PC-3 (cell line): ENCODE results near the gene PLSCR4. TPM values are rescaled to one million over a fixed set of nuclear protein-coding genes. Genes with fewer than 3 reads are reported as not detected.
A peak's percentile ranks its signal among the peaks of the same experiment; 100 is the strongest.

Experiments
- ATAC-seq: fragments of 200-7000 bp; cut with Tn5 transposase; 2 replicates; pipeline ENCODE4 v1.9.1; 2020; ENCODE audit warnings: mild to moderate bottlenecking, moderate library complexity
- BruUV-seq: library from RNA; stranded (reverse); fragments of 400-500 nt; replicated peaks from 2 replicates; lab custom pipeline; 2021; lab: Mats Ljungman, UMichigan
- CTCF ChIA-PET: fragments of 300-600 bp; sonication (Branson Sonifier 250); formaldehyde crosslinking; loops from one replicate; lab custom pipeline; 2022; ENCODE audit warnings: antibody characterized with exemption; lab: Charles Lee
- POLR2A ChIA-PET: fragments of 300-600 bp; sonication (Branson Sonifier 250); formaldehyde crosslinking; loops from one replicate; lab custom pipeline; 2022; ENCODE audit warnings: antibody characterized with exemption; ENCODE audit not compliant: unreplicated experiment; lab: Charles Lee
- DNase-seq: peaks from one replicate; pipeline ENCODE4 v3.0.0-alpha.2; 2015
- H2AFZ ChIP-seq: fragments of 300-600 bp; sonication (generic); 2 replicates; pipeline ENCODE4 v1.6.0; 2016; ENCODE audit warnings: antibody characterized with exemption, low read length
- H3F3A ChIP-seq: fragments of 300-600 bp; sonication (generic); one replicate; pipeline ENCODE4 v1.6.0; 2017; ENCODE audit warnings: antibody characterized with exemption, low read length, control low read depth, mild to moderate bottlenecking; ENCODE audit not compliant: unreplicated experiment
- H3K27ac ChIP-seq: fragments of 300-600 bp; sonication (generic); 2 replicates; pipeline ENCODE4 v1.5.1; 2016; ENCODE audit warnings: mild to moderate bottlenecking, low read length
- H3K27me3 ChIP-seq: fragments of 300-600 bp; sonication (generic); 2 replicates; pipeline ENCODE4 v1.6.1; 2016; ENCODE audit warnings: low read length, mixed read lengths
- H3K36me3 ChIP-seq: fragments of 300-600 bp; sonication (generic); 2 replicates; pipeline ENCODE4 v1.6.1; 2016; ENCODE audit warnings: low read depth, mixed run types, low read length, mixed read lengths
- H3K4me1 ChIP-seq: fragments of 300-600 bp; sonication (generic); 2 replicates; pipeline ENCODE4 v1.5.1; 2016; ENCODE audit warnings: low read length; ENCODE audit not compliant: insufficient read depth
- H3K4me2 ChIP-seq: fragments of 300-600 bp; sonication (generic); 2 replicates; pipeline ENCODE4 v1.6.0; 2016; ENCODE audit warnings: low read length
- H3K4me3 ChIP-seq: fragments of 300-600 bp; sonication (generic); 2 replicates; pipeline ENCODE4 v1.5.1; 2016; ENCODE audit warnings: mild to moderate bottlenecking, low read length, mixed read lengths
- H3K79me2 ChIP-seq: fragments of 300-600 bp; sonication (generic); 2 replicates; pipeline ENCODE4 v1.6.1; 2017; ENCODE audit warnings: low read length, mixed read lengths
- H3K9ac ChIP-seq: fragments of 300-600 bp; sonication (generic); 2 replicates; pipeline ENCODE4 v1.6.0; 2016; ENCODE audit warnings: mild to moderate bottlenecking, low read length
- H3K9me2 ChIP-seq: fragments of 300-600 bp; sonication (generic); replicated peaks from 2 replicates; pipeline ENCODE4 v1.6.1; 2016; ENCODE audit warnings: mixed run types, low read length, mixed read lengths
- H3K9me3 ChIP-seq: fragments of 300-600 bp; sonication (generic); 2 replicates; pipeline ENCODE4 v1.6.1; 2016; ENCODE audit warnings: low read length, mixed read lengths
- H4K20me1 ChIP-seq: fragments of 300-600 bp; sonication (generic); 2 replicates; pipeline ENCODE4 v1.6.1; 2016; ENCODE audit warnings: low read length, mixed read lengths
- EZH2 ChIP-seq: fragments of 300-600 bp; sonication (generic); IDR thresholded peaks from one replicate; pipeline ENCODE4 v1.6.1; 2017; ENCODE audit warnings: antibody characterized with exemption, mild to moderate bottlenecking, low read length; ENCODE audit not compliant: unreplicated experiment
- EZH2phosphoT487 ChIP-seq: fragments of 300-600 bp; sonication (generic); IDR thresholded peaks from 2 replicates; pipeline ENCODE4 v1.6.1; 2018; ENCODE audit warnings: mild to moderate bottlenecking, antibody characterized with exemption, low read length, borderline replicate concordance
- intact Hi-C: fragments of 100-400 bp; cut with micrococcal nuclease; formaldehyde crosslinking; loops from 2 replicates; pipeline ENCODE4 v1.9.0; 2023
- total RNA-seq: library from RNA; depleted of rRNA; stranded (reverse); fragments of >200 nt; gene quantifications from 2 replicates; pipeline ENCODE4 v1.2.3, GENCODE V29; 2014
- TF ChIP-seq, protein P1 (sequence below): fragments of 300-600 bp; sonication (generic); conservative IDR thresholded peaks from 2 replicates; pipeline ENCODE4 v1.5.1; 2017; ENCODE audit warnings: antibody characterized with exemption, low read depth, mild to moderate bottlenecking, low read length

Gene PLSCR4
- total RNA-seq, 1 experiment from 2014 or later = 0.84 TPM

DNA sequence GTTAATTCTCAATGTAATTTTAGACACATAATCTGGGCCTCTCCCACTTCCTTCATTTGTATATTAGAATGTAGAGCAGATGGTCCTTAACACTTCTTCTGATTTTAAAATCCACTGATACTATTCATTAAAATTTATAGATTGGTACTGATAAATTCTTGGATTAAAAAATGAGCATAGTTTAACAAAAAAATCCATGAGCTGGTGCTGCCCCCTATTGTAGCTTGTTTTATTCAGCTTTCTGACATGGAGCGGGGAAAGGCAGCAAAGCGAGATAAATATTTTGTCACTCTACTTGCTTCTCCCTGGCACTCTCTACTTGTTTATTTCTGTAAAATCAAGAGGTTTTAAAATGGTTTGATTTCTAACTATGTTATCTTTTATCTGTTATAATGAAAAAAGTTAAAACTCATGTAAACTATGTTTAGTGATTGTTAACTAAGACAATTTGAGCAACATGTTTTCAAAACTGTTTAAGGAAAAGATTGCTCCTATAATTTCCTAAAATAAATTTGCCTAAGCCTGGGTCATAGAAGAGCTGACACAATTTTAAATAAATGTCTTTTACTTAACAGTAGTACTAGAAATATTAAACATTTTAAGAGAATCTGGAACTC lies 63.5 kb downstream of the PLSCR4 start:
- peak overlapping the region; percentile 79 for H2AFZ ChIP-seq
- H3K4me3 ChIP-seq = peak overlapping the region; percentile 53
- no peak overlapping the region for H3K27ac ChIP-seq
- H3K4me2 ChIP-seq = peak overlapping the region; percentile 77
- no TSS peak for BruUV-seq
- TF ChIP-seq EZH2phosphoT487 (no peak), EZH2 (no peak)
- TF ChIP-seq, protein P1, sequence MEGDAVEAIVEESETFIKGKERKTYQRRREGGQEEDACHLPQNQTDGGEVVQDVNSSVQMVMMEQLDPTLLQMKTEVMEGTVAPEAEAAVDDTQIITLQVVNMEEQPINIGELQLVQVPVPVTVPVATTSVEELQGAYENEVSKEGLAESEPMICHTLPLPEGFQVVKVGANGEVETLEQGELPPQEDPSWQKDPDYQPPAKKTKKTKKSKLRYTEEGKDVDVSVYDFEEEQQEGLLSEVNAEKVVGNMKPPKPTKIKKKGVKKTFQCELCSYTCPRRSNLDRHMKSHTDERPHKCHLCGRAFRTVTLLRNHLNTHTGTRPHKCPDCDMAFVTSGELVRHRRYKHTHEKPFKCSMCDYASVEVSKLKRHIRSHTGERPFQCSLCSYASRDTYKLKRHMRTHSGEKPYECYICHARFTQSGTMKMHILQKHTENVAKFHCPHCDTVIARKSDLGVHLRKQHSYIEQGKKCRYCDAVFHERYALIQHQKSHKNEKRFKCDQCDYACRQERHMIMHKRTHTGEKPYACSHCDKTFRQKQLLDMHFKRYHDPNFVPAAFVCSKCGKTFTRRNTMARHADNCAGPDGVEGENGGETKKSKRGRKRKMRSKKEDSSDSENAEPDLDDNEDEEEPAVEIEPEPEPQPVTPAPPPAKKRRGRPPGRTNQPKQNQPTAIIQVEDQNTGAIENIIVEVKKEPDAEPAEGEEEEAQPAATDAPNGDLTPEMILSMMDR = peak; percentile 90
- H3K27me3 ChIP-seq = no peaks in the 10 kb centered on the region
- no peaks in the 10 kb centered on the region for H3K9me3 ChIP-seq
- peaks cover 28% of the 10 kb centered on the region for H3K4me1 ChIP-seq
- ChIA-PET POLR2A (interaction anchor here (0.6 to 1.9 kb wide), 2 partner anchors 27 to 329 kb away, joined by 4 to 5 read pairs; partner anchors contain the start of gene PLOD2), CTCF (interaction anchor here (0.6 to 1.3 kb wide), 7 partner anchors 21 to 140 kb away, joined by 3 to 8 read pairs (median 4); no protein-coding TSS in a partner anchor)
- no peaks in the 10 kb centered on the region for H3F3A ChIP-seq
- no peaks in the 10 kb centered on the region for H4K20me1 ChIP-seq
- no peaks in the 10 kb centered on the region for H3K36me3 ChIP-seq
- DNase-seq = peak; percentile 74
- H3K9me2 ChIP-seq = no peaks in the 10 kb centered on the region
- intact Hi-C loops = loop anchor here (1.0 kb wide), 2 partner anchors 122 to 411 kb away; no protein-coding TSS in a partner anchor
- no peaks in the 10 kb centered on the region for H3K79me2 ChIP-seq
- ATAC-seq = peak; percentile 32; the same call in 1 of the 2 replicates
- H3K9ac ChIP-seq = peak overlapping the region; percentile 51

DNA sequence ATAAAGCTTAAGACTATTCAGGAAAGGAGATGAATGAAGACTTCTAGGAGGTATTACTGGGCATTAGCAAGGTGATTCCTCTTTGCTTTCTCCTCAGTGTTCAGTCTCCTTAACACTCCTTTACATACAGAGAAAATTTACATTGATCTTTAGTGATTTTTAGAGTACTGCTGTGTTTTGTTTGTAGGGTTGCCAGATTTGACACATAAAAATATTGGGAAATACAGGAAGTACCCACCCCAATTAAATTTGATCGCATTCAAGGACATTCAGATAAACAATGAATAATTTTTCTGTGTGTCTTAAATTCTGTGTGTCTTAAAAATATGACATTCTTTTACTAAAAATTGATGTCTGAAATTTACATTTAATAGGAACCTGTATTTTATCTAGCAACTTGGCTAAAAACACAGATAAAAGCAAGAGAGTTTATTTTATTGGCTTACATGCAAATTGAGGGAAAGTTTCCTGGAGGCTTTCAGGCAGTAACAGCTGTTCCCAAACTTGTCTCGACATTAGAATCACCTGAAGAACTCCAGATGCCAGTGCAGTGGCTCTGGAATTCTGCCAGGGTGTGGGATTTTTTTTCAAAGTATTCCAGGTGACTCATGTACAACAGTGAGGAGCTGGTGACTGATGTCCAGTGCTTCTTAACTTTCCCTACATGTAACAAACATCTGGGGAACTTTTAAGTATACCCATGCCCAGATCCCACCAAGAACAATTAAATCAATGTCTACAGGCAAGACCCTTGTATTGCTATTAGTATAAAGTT lies 66.5 kb downstream of the PLSCR4 start:
- TF ChIP-seq, protein P1 = no peak
- no peak for TF ChIP-seq EZH2phosphoT487
- TF ChIP-seq EZH2 = no peak
- Histone ChIP-seq H3K27me3 (no peaks in the 10 kb centered on the region), H3K36me3 (no peaks in the 10 kb centered on the region), H3K27ac (no peak overlapping the region), H4K20me1 (no peaks in the 10 kb centered on the region), H3F3A (no peaks in the 10 kb centered on the region), H3K4me3 (no peak overlapping the region), H3K9ac (no peak overlapping the region), H3K4me1 (peaks cover 28% of the 10 kb centered on the region), H3K9me2 (no peaks in the 10 kb centered on the region), H3K4me2 (peak overlapping the region; percentile 18), H3K9me3 (no peaks in the 10 kb centered on the region), H2AFZ (no peak overlapping the region), H3K79me2 (no peaks in the 10 kb centered on the region)
- DNase-seq (peak; percentile 94), ATAC-seq (peak; percentile 55)
- intact Hi-C loops = no loop called here
- POLR2A ChIA-PET = no interaction called here
- CTCF ChIA-PET = interaction anchor here (1.1 kb wide), 1 partner anchor 19 kb away, joined by 3 read pairs; no protein-coding TSS in a partner anchor
- BruUV-seq = no TSS peak
